HUES48 (cell line): ENCODE measurements around the gene PLD4.

ENCODE experiments used
- H3K27ac ChIP-seq: one replicate; pipeline ENCODE4 v1.7.0; 2013; ENCODE audit warnings: low read depth, low read length, inconsistent platforms
- H3K27me3 ChIP-seq: 2 replicates; pipeline ENCODE4 v1.6.1; 2013; ENCODE audit warnings: mild to moderate bottlenecking, low read length; ENCODE audit not compliant: control insufficient read depth, insufficient read depth
- H3K36me3 ChIP-seq: 2 replicates; pipeline ENCODE4 v1.6.1; 2013; ENCODE audit warnings: low read length; ENCODE audit not compliant: control insufficient read depth, insufficient read depth
- H3K4me1 ChIP-seq: 2 replicates; pipeline ENCODE4 v1.6.1; 2013; ENCODE audit warnings: mild to moderate bottlenecking, low read length; ENCODE audit not compliant: control insufficient read depth, insufficient read depth
- H3K4me3 ChIP-seq: 2 replicates; pipeline ENCODE4 v1.5.1; 2013; ENCODE audit warnings: mild to moderate bottlenecking, low read depth, low read length
- H3K9ac ChIP-seq: 2 replicates; pipeline ENCODE4 v1.6.1; 2013; ENCODE audit warnings: mild to moderate bottlenecking, low read depth, low read length, moderate library complexity
- H3K9me3 ChIP-seq: 2 replicates; pipeline ENCODE4 v1.6.1; 2013; ENCODE audit warnings: low read length; ENCODE audit not compliant: control insufficient read depth, insufficient read depth

The PLD4 gene

GRCh38 chr14:104975481-104976197 lies 51.0 kb downstream of the PLD4 start:
- Histone ChIP-seq H3K4me1 (0 out of 2 replicates have a peak, but pooled peaks cover 2% of the 10 kb centered on the region), H3K4me3 (no peak overlapping the region), H3K27me3 (peaks cover 38% of the 10 kb centered on the region), H3K36me3 (no peaks in the 10 kb centered on the region), H3K9ac (no peak overlapping the region), H3K9me3 (no peaks in the 10 kb centered on the region), H3K27ac (no peak overlapping the region)

DNA sequence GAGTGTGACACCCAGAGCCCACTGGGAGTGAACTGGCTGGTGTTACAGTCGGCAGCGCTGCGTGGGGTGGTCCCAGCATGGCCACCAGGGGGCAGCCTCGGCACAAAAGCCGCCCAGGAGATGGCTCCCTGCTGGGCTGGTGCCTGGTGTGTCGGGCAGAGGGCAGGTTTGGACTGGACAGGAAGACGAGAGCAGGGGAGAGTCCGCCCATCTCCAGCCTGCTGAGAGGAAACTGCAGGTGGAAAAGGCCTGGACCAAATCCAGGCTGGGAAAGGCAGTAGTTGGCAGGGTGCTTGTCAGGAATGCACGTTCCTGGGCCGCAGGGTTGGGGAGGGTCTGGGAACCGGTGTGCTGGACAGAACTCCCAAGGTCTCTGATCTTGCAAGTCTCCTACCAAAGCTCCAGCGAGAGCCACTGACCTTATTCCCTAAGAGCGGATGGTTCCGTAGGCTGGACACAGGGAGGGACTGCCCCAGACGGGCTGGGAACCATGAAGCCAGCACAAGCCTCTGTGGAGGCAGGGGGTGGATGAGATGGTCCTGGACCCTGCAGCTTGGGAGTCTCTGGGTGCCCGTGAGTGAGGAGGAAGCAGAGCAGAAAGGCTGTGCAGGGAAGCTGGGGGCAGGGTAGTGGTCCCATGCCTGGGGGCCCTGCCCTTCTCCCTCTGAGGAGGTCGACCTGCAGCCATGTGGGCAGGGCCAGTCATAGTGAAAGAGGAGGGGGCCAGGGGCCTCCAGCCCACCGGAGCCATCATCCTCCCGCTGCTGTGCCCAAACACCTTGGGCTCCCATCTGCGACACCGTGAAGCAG lies 51.7 kb downstream of the PLD4 start:
- H3K36me3 ChIP-seq, result no peaks in the 10 kb centered on the region
- H3K27me3 ChIP-seq, result peaks cover 38% of the 10 kb centered on the region
- H3K4me1 ChIP-seq, result 0 out of 2 replicates have a peak, but pooled peaks cover 2% of the 10 kb centered on the region
- no peak overlapping the region for H3K4me3 ChIP-seq
- H3K9me3 ChIP-seq, result no peaks in the 10 kb centered on the region
- no peak overlapping the region for H3K9ac ChIP-seq
- H3K27ac ChIP-seq, result no peak overlapping the region

- Histone ChIP-seq H3K27me3 (peaks cover 38% of the 10 kb centered on the region), H3K4me1 (0 out of 2 replicates have a peak, but pooled peaks cover 2% of the 10 kb centered on the region), H3K4me3 (peak overlapping the region; percentile 54; the same call in 1 of the 2 replicates), H3K36me3 (no peaks in the 10 kb centered on the region), H3K9me3 (no peaks in the 10 kb centered on the region), H3K27ac (no peak overlapping the region), H3K9ac (no peak overlapping the region)
These were observed 52.5 kb downstream of the PLD4 start for GRCh38 chr14:104977008-104977680.

DNA sequence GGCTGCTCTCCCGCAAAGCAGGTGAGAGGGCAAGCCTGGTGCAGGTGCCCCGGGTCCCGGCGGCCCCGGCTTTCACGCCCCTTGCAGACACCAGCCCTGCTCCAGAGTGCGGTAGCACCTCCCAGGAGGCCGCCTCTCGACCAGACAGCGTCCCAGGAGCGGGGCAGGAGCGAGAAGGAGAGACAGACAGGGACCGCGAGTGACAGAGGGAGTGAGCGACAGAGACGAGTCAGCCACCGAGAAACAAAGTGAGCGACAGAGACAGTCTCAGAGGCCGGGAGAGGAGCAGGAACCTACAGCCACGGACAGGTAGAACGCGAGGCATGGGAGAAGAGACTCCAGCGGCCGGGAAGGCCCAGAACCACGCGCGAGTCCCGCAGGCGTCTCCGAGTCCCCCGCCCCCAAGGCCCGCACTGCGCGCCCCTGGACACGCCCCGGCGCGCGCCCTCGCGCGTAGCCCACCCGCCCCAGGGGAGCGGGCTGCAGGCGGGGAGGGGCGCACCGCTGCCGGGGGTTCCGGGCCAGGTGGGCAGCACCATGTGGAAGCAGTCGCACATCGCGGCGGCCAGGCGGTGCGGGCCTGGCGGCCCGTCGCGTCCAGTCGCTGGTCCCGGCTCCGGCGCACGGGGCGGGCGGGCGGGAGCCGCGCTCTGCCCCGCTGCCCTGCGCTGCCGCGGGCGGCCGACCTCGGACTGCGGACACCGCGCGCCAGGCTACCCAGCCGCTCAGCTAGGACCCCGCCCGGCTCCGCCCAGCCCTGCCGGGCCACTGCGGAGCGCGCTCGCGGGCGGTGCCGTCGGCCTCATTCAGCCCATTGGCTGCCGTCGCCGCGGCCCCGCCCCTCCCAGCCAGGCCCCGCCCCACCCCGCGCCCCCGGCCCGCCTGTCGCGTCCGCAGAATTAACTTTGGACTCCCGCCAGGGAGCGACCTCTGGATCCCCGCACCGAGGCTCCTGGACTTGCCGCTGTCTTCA lies 53.3 kb downstream of the PLD4 start, which contains the start of gene AHNAK2:
Gene AHNAK2 (minus strand): TSS at position 694 of the 973 bp plus-strand sequence. CDS start 137 bp downstream, at position 557.
- no peaks in the 10 kb centered on the region for H3K36me3 ChIP-seq
- H3K27me3 ChIP-seq, result peaks cover 38% of the 10 kb centered on the region
- no peaks in the 10 kb centered on the region for H3K9me3 ChIP-seq
- peak within 1 kb of the TSS; percentile 58 for H3K4me3 ChIP-seq
- H3K9ac ChIP-seq, result no peak within 1 kb of the TSS
- H3K27ac ChIP-seq, result no peak within 1 kb of the TSS
- H3K4me1 ChIP-seq, result 0 out of 2 replicates have a peak, but pooled peaks cover 2% of the 10 kb centered on the region

DNA sequence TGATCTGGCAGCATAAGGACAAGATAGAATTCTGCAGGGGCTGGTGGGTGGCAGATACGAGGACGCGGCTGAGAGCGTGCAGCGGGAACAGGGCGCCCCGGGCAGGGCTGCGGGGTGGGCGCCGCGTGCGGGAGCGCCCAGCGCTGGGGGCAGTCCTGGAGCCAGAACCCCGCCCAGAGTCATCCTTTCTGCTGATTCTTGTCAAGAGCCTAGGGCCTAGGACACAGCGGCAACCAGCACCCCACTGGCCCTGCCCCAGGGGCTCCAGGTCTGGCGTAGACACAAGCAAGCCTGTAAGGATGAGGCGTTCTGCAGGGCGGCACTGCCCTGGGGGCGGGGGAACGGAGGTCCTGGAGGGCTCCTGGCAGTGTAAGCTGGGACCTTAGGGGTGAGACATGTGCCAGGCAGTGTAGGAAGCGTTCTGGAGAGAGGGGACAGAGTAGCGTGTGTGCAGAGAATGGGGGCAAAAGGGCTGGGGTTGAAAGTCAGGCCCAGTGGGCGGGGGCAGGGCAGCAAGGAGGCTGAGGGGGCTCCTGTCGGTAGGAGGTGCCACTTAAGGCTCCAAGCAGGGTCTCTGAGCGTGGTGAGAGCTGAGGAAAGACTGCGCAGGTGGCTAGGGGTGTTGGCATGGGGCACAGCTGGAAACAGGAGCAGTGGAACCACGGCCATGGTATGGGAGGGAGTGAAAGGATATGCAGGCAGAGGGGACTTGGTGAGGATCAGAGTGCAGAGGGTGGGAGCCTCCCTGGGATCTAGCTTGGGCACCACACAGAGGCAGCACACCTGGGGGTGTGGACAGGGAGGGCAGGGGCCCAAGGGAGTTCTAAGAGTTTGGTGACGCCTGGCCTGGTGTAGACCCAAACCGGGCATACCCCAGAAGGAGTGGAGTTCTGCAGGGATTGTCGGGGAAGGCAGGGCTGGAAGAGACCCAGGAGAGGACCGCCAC lies 54.3 kb downstream of the PLD4 start:
- Histone ChIP-seq H3K36me3 (no peaks in the 10 kb centered on the region), H3K9me3 (no peaks in the 10 kb centered on the region), H3K27me3 (peaks cover 38% of the 10 kb centered on the region), H3K4me3 (peak overlapping the region; percentile 58), H3K4me1 (0 out of 2 replicates have a peak, but pooled peaks cover 2% of the 10 kb centered on the region), H3K27ac (no peak overlapping the region), H3K9ac (no peak overlapping the region)

- Histone ChIP-seq H3K9me3 (no peaks in the 10 kb centered on the region), H3K27me3 (peaks cover 38% of the 10 kb centered on the region), H3K9ac (no peak overlapping the region), H3K27ac (no peak overlapping the region), H3K36me3 (no peaks in the 10 kb centered on the region), H3K4me1 (0 out of 2 replicates have a peak, but pooled peaks cover 2% of the 10 kb centered on the region), H3K4me3 (no peak overlapping the region)
These were observed 55.3 kb downstream of the PLD4 start for GRCh38 chr14:104979758-104980610.

GRCh38 chr14:104980611-104981531 lies 56.2 kb downstream of the PLD4 start:
- no peak overlapping the region for H3K9ac ChIP-seq
- no peaks in the 10 kb centered on the region for H3K9me3 ChIP-seq
- no peak overlapping the region for H3K27ac ChIP-seq
- no peaks in the 10 kb centered on the region for H3K36me3 ChIP-seq
- peaks cover 38% of the 10 kb centered on the region for H3K27me3 ChIP-seq
- 0 out of 2 replicates have a peak, but pooled peaks cover 2% of the 10 kb centered on the region for H3K4me1 ChIP-seq
- no peak overlapping the region for H3K4me3 ChIP-seq

- H3K9me3 ChIP-seq, result no peaks in the 10 kb centered on the region
- no peak overlapping the region for H3K4me3 ChIP-seq
- H3K27ac ChIP-seq, result no peak overlapping the region
- peaks cover 30% of the 10 kb centered on the region for H3K27me3 ChIP-seq
- H3K4me1 ChIP-seq, result 0 out of 2 replicates have a peak, but pooled peaks cover 2% of the 10 kb centered on the region
- H3K9ac ChIP-seq, result no peak overlapping the region
- no peaks in the 10 kb centered on the region for H3K36me3 ChIP-seq
These were observed 57.2 kb downstream of the PLD4 start for GRCh38 chr14:104981699-104982541.
